Neural cell (in vitro differentiated cells): Measurements from ENCODE around the gene NDUFS3.

Source experiments
- EP300 ChIP-seq: fragments of 450-650 bp; conservative IDR thresholded peaks from 2 replicates; pipeline ENCODE4 v1.6.1; 2014; ENCODE audit warnings: antibody characterized with exemption, mild to moderate bottlenecking, moderate library complexity; ENCODE audit not compliant: poor library complexity, severe bottlenecking
- EZH2 ChIP-seq: fragments of 200-600, 300-800 bp; shearing (Covaris generic), sonication (generic); IDR thresholded peaks from 2 replicates; pipeline ENCODE4 v1.6.1; 2014; ENCODE audit warnings: antibody characterized with exemption, low read length, borderline replicate concordance, mild to moderate bottlenecking; ENCODE audit not compliant: insufficient read depth, poor library complexity, severe bottlenecking
- MXI1 ChIP-seq: fragments of 450-650 bp; conservative IDR thresholded peaks from 2 replicates; pipeline ENCODE4 v1.6.1; 2014; ENCODE audit warnings: antibody characterized with exemption, mild to moderate bottlenecking; ENCODE audit not compliant: poor library complexity, severe bottlenecking
- POLR2AphosphoS5 ChIP-seq: IDR thresholded peaks from 2 replicates; pipeline ENCODE4 v1.6.1; 2012
- RAD21 ChIP-seq: fragments of 450-650 bp; conservative IDR thresholded peaks from 2 replicates; pipeline ENCODE4 v1.6.1; 2014; ENCODE audit warnings: antibody characterized with exemption, mild to moderate bottlenecking, moderate library complexity
- SMC3 ChIP-seq: fragments of 450-650 bp; conservative IDR thresholded peaks from 2 replicates; pipeline ENCODE4 v1.6.1; 2014; ENCODE audit warnings: antibody characterized with exemption, mild to moderate bottlenecking, moderate library complexity; ENCODE audit not compliant: poor library complexity
- TF ChIP-seq, protein P1 (sequence below): IDR thresholded peaks from 2 replicates; pipeline ENCODE4 v1.6.1; 2012; ENCODE audit warnings: borderline replicate concordance
- TF ChIP-seq, protein P2 (sequence below): fragments of 450-650 bp; IDR thresholded peaks from 2 replicates; pipeline ENCODE4 v1.5.1; 2014; ENCODE audit warnings: antibody characterized with exemption, mild to moderate bottlenecking, moderate library complexity; ENCODE audit not compliant: poor library complexity, severe bottlenecking

DNA sequence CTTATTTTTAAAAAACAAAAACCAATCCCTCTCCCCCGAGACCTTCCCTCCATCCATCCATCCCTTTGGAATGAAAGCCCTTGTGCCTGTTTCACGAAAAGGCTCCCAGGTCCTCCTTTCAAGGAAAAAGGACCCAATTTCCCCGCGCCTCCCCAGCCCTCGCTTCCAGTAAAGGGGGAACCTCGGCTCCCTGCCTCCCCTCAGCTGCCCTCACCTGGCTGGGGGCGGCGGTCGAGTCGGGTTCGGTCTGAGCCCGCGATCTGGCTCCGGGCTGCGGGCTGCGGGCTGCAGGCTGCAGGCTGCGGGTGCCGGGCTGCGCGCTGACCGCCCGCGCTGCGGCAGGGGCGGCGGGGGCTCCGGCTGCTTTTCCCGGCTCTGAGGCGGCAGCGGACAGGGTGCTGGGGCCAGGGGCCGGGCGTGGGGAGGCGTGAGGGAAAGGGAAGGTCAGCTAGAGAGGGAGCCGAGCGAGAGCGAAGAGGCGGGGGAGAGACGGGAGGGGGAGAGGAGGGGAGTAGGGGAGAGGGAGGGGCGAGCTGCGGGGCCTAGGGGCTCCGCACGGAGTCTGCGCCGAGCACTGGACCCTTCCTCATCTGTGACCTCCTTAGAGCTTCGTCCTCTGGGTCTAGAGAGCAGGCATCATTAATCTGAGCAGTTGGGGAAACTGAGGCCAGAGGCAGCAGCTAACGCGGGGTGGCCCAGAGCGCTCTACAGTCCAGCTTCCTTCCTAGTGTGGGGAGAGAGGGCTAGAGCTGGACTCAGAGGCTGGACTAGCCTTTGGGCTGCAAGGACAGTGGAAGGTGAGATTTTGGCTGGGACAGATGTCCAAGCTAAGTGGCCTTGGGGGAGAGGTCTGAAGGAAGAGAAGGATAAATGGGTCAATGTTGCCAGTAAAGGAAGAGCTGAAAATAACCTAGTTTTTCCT lies 15.3 kb downstream of the NDUFS3 start, which contains the start of gene C1QTNF4:
- TF ChIP-seq EZH2, result no peak
- TF ChIP-seq, protein P1, sequence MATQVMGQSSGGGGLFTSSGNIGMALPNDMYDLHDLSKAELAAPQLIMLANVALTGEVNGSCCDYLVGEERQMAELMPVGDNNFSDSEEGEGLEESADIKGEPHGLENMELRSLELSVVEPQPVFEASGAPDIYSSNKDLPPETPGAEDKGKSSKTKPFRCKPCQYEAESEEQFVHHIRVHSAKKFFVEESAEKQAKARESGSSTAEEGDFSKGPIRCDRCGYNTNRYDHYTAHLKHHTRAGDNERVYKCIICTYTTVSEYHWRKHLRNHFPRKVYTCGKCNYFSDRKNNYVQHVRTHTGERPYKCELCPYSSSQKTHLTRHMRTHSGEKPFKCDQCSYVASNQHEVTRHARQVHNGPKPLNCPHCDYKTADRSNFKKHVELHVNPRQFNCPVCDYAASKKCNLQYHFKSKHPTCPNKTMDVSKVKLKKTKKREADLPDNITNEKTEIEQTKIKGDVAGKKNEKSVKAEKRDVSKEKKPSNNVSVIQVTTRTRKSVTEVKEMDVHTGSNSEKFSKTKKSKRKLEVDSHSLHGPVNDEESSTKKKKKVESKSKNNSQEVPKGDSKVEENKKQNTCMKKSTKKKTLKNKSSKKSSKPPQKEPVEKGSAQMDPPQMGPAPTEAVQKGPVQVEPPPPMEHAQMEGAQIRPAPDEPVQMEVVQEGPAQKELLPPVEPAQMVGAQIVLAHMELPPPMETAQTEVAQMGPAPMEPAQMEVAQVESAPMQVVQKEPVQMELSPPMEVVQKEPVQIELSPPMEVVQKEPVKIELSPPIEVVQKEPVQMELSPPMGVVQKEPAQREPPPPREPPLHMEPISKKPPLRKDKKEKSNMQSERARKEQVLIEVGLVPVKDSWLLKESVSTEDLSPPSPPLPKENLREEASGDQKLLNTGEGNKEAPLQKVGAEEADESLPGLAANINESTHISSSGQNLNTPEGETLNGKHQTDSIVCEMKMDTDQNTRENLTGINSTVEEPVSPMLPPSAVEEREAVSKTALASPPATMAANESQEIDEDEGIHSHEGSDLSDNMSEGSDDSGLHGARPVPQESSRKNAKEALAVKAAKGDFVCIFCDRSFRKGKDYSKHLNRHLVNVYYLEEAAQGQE, result no peak
- TF ChIP-seq, protein P2, sequence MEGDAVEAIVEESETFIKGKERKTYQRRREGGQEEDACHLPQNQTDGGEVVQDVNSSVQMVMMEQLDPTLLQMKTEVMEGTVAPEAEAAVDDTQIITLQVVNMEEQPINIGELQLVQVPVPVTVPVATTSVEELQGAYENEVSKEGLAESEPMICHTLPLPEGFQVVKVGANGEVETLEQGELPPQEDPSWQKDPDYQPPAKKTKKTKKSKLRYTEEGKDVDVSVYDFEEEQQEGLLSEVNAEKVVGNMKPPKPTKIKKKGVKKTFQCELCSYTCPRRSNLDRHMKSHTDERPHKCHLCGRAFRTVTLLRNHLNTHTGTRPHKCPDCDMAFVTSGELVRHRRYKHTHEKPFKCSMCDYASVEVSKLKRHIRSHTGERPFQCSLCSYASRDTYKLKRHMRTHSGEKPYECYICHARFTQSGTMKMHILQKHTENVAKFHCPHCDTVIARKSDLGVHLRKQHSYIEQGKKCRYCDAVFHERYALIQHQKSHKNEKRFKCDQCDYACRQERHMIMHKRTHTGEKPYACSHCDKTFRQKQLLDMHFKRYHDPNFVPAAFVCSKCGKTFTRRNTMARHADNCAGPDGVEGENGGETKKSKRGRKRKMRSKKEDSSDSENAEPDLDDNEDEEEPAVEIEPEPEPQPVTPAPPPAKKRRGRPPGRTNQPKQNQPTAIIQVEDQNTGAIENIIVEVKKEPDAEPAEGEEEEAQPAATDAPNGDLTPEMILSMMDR, result no peak
- TF ChIP-seq RAD21, result peak; percentile 37
- no peak for TF ChIP-seq EP300
- TF ChIP-seq POLR2AphosphoS5, result peak; percentile 38
- peak; percentile 49 for TF ChIP-seq MXI1
- peak; percentile 38 for TF ChIP-seq SMC3
